Erythroblast (primary cell): ENCODE data around the gene CCNB1IP1.

Experiments used
- GATA1 ChIP-seq: IDR thresholded peaks from 2 replicates; pipeline ENCODE4 v1.6.1; 2011; ENCODE audit warnings: low read depth, mild to moderate bottlenecking, control low read depth, low read length, moderate library complexity
- POLR2A ChIP-seq: IDR thresholded peaks from 2 replicates; pipeline ENCODE4 v1.6.1; 2011; ENCODE audit warnings: mild to moderate bottlenecking, low read length

DNA sequence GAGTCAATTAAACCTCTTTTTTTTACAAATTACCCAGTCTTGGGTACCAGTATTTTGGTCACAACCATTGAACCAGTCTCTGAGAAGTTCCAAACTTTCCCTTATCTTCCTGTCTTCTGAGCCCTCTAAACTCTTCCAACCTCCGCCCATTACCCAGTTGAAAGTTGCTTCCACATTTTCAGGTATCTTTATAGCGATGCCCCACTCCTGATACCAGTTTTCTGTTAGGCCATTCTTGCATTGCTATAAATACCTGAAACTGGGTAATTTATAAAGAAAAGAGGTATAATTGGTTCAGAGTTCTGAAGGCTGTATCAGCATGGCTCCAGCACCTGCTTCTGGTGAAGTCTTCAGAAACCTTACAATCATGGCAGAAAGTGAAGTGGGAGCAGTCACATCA, 59.0 kb downstream of the CCNB1IP1 start:
- no peak for TF ChIP-seq POLR2A
- TF ChIP-seq GATA1: no peak
